GM12878 (cell line): ENCODE results near the gene NUP107. TPM values are rescaled to one million over a fixed set of nuclear protein-coding genes. Genes with fewer than 3 reads are reported as not detected.

ENCODE experiments used
- ATAC-seq: fragments of 200-7000 bp; cut with Tn5 transposase; 3 replicates; pipeline ENCODE4 v1.9.1; 2020; ENCODE audit warnings: mild to moderate bottlenecking, moderate library complexity
- BruUV-seq: library from RNA; stranded (reverse); fragments of 400-500 nt; replicated peaks from 2 replicates; lab custom pipeline; 2021; lab: Mats Ljungman, UMichigan
- CTCF ChIA-PET: fragments of 300-600 bp; sonication (Branson Sonifier 250); formaldehyde crosslinking; extraction: SDS; loops from one replicate; lab custom pipeline; 2021; ENCODE audit warnings: inconsistent platforms; lab: Yijun Ruan, JAX
- POLR2A ChIA-PET: fragments of 350-600 bp; formaldehyde crosslinking; extraction: SDS; loops from one replicate; lab custom pipeline; 2021; ENCODE audit warnings: inconsistent platforms; lab: Charles Lee
- RAD21 ChIA-PET: fragments of 300-600 bp; sonication (Branson Sonifier 250); formaldehyde crosslinking; loops from one replicate; lab custom pipeline; 2023; ENCODE audit warnings: antibody characterized with exemption; ENCODE audit not compliant: unreplicated experiment; lab: Charles Lee
- SMC1A ChIA-PET: fragments of 300-600 bp; sonication (Branson Sonifier 250); formaldehyde crosslinking; loops from one replicate; lab custom pipeline; 2023; ENCODE audit not compliant: unreplicated experiment, uncharacterized antibody; lab: Charles Lee
- DNase-seq: peaks from one replicate; pipeline ENCODE4 v3.0.0-alpha.2; 2011; ENCODE audit warnings: low read depth, low spot score
- FAIRE-seq: peaks from 3 replicates; lab custom pipeline; 2011; peaks lifted over from hg19 to GRCh38; lab: Jason Lieb, UNC
- H2AFZ ChIP-seq: 2 replicates; pipeline ENCODE4 v1.6.0; 2011; ENCODE audit warnings: low read depth, low read length, control low read depth; ENCODE audit not compliant: control insufficient read depth
- H3K27ac ChIP-seq: 2 replicates; pipeline ENCODE4 v1.5.1; 2011; ENCODE audit warnings: control low read depth; ENCODE audit not compliant: control insufficient read depth, insufficient read depth
- H3K27me3 ChIP-seq, 2 experiments: replicated peaks in 1 of 2; 2 replicates each; pipeline versions ENCODE4 v1.6.0 to v1.6.1; 2011; ENCODE audit warnings: low read length in 1 of 2; ENCODE audit not compliant: control insufficient read depth in 2 of 2, insufficient read depth in 2 of 2
- H3K36me3 ChIP-seq, 2 experiments: 2 replicates each; pipeline ENCODE4 v1.5.1; 2011; ENCODE audit warnings: low read length in 1 of 2; ENCODE audit not compliant: control insufficient read depth in 2 of 2, insufficient read depth in 2 of 2
- H3K4me1 ChIP-seq: 2 replicates; pipeline ENCODE4 v1.6.1; 2011; ENCODE audit warnings: mild to moderate bottlenecking, low read length, moderate library complexity, mixed read lengths; ENCODE audit not compliant: control insufficient read depth, insufficient read depth
- H3K4me2 ChIP-seq: 2 replicates; pipeline ENCODE4 v1.6.0; 2011; ENCODE audit warnings: control low read depth; ENCODE audit not compliant: control insufficient read depth, insufficient read depth
- H3K4me3 ChIP-seq: fragments of 200-600 bp; sonication (generic); 2 replicates; pipeline ENCODE4 v1.5.1; 2016
- H3K79me2 ChIP-seq: 2 replicates; pipeline ENCODE4 v1.6.0; 2011; ENCODE audit warnings: low read length; ENCODE audit not compliant: control insufficient read depth, insufficient read depth
- H3K9ac ChIP-seq: 2 replicates; pipeline ENCODE4 v1.8.0; 2011; ENCODE audit warnings: low read length, control low read depth, mixed read lengths; ENCODE audit not compliant: control insufficient read depth, insufficient read depth
- H3K9me3 ChIP-seq: replicated peaks from 3 replicates; pipeline ENCODE4 v1.5.1; 2011; ENCODE audit warnings: mild to moderate bottlenecking, low read length; ENCODE audit not compliant: control insufficient read depth, insufficient read depth
- H4K20me1 ChIP-seq: 2 replicates; pipeline ENCODE4 v1.6.0; 2011; ENCODE audit not compliant: control insufficient read depth, insufficient read depth
- CBX3 ChIP-seq: fragments of 200-600 bp; sonication (generic); IDR thresholded peaks from 2 replicates; pipeline ENCODE4 v1.6.1; 2016; ENCODE audit warnings: low read depth, borderline replicate concordance
- CEBPB ChIP-seq, 2 experiments: fragments of 150-350 bp in 1 of 2; IDR thresholded peaks; 2 replicates each; pipeline ENCODE4 v1.6.1; 2012 to 2014; ENCODE audit warnings: low read depth in 2 of 2, low read length in 2 of 2, borderline replicate concordance in 1 of 2, inconsistent platforms in 1 of 2
- EP300 ChIP-seq, 2 experiments: fragments of 150-350 bp in 1 of 2; IDR thresholded peaks; 2 replicates each; pipeline ENCODE4 v1.6.1; 2011 to 2012; ENCODE audit warnings: low read depth in 2 of 2, low read length in 2 of 2, borderline replicate concordance in 1 of 2, improper control_type of control experiment in 1 of 2, inconsistent platforms in 1 of 2; ENCODE audit not compliant: control insufficient read depth in 1 of 2
- JUND ChIP-seq: IDR thresholded peaks from 2 replicates; pipeline ENCODE4 v1.6.1; 2012; ENCODE audit warnings: low read depth, mild to moderate bottlenecking, low read length, improper control_type of control experiment, moderate library complexity
- NFYA ChIP-seq: IDR thresholded peaks from 2 replicates; pipeline ENCODE4 v1.6.1; 2011; ENCODE audit warnings: low read depth, mild to moderate bottlenecking, low read length, improper control_type of control experiment, borderline replicate concordance
- PBX3 ChIP-seq: IDR thresholded peaks from 2 replicates; pipeline ENCODE4 v1.6.1; 2011; ENCODE audit warnings: mild to moderate bottlenecking, low read depth, low read length, moderate library complexity; ENCODE audit not compliant: insufficient replicate concordance
- SIN3A ChIP-seq: IDR thresholded peaks from 2 replicates; pipeline ENCODE4 v1.6.1; 2012; ENCODE audit warnings: low read depth, low read length, improper control_type of control experiment
- SRF ChIP-seq, 2 experiments: IDR thresholded peaks; 2 replicates each; pipeline ENCODE4 v1.6.1; 2011; ENCODE audit warnings: low read depth in 2 of 2, low read length in 2 of 2, mild to moderate bottlenecking in 1 of 2, moderate library complexity in 1 of 2
- YBX1 ChIP-seq: fragments of 450-650 bp; IDR thresholded peaks from 2 replicates; pipeline ENCODE4 v1.6.1; 2016; ENCODE audit warnings: antibody characterized with exemption
- ZBTB4 ChIP-seq: fragments of 450-650 bp; formaldehyde crosslinking; IDR thresholded peaks from 2 replicates; pipeline ENCODE4 v1.4.0; 2022; ENCODE audit warnings: mild to moderate bottlenecking, moderate library complexity
- ZNF217 ChIP-seq: fragments of 450-650 bp; IDR thresholded peaks from 2 replicates; pipeline ENCODE4 v1.6.1; 2017; ENCODE audit warnings: antibody characterized with exemption, mild to moderate bottlenecking
- WGBS: methylation state at CpG from one replicate; pipeline ENCODE4 v1.1.6; 2016; ENCODE audit warnings: low lambda C conversion rate; ENCODE audit not compliant: insufficient replicate concordance, insufficient coverage; ENCODE audit errors: missing lambda C conversion rate; 5-methylcytosine and 5-hydroxymethylcytosine counted together
- in situ Hi-C: fragments of 300-500 bp; cut with MboI; formaldehyde crosslinking; loops from 9 replicates; pipeline ENCODE4 v1.14.3; 2018; ENCODE audit warnings: mixed read lengths
- intact Hi-C: fragments of 100-400 bp; cut with micrococcal nuclease; formaldehyde crosslinking; loops from one replicate; pipeline ENCODE4 v1.14.2; 2022; ENCODE audit not compliant: unreplicated experiment
- polyA plus RNA-seq, 11 experiments: library from polyadenylated mRNA; depleted of rRNA in 4 of 11; unstranded in 6 of 11; stranded (reverse) in 5 of 11; fragments of >200 nt; fragmentation: Nextera tagmentation in 4 of 11; fragmentation: Illumina TruSeq in 1 of 11; extraction: Ambion mirVana in 4 of 11; extraction: Trizol in 1 of 11; gene quantifications; 1 replicate in 1 of 11; 2 replicates in 10 of 11; pipeline versions ENCODE4 v1.2.1 to v1.2.3, GENCODE V29; 2011 to 2016; ENCODE audit warnings: inconsistent platforms in 2 of 11, missing spikeins in 2 of 11, low read depth in 1 of 11
- total RNA-seq, 4 experiments: library from RNA; depleted of rRNA in 3 of 4; stranded (reverse); fragments of >200 nt in 3 of 4; fragmentation: Illumina TruSeq in 1 of 4; extraction: Trizol in 1 of 4; gene quantifications; 2 replicates each; pipeline versions ENCODE4 v1.2.1 to v1.2.3, GENCODE V29; 2013 to 2021

NUP107 gene
- total and polyA plus RNA-seq, 10 of the 15 experiments (the other 5 are each of a cell fraction or from before 2014, with no cell fraction given), result 73.4 to 132 (median 92.4) TPM

- Histone ChIP-seq H3K9me3 (no peaks in the 10 kb centered on the region), H3K9ac (no peak overlapping the region), H3K79me2 (no peaks in the 10 kb centered on the region), H3K4me1 (no peaks in the 10 kb centered on the region), H2AFZ (no peak overlapping the region), H3K4me2 (no peak overlapping the region), H3K27me3 (no peaks in the 10 kb centered on the region), H3K27ac (no peak overlapping the region), H4K20me1 (no peaks in the 10 kb centered on the region), H3K36me3 (no peaks in the 10 kb centered on the region), H3K4me3 (no peak overlapping the region)
- in situ Hi-C loops (no loop called here), intact Hi-C loops (no loop called here)
- FAIRE-seq (no peak), DNase-seq (no peak), ATAC-seq (no peak)
- ChIA-PET SMC1A (interaction anchor here (0.7 kb wide), 1 partner anchor 12 kb away, joined by 3 read pairs; no protein-coding TSS in a partner anchor), CTCF (interaction anchor here (1.2 to 1.4 kb wide), 2 partner anchors 9 to 26 kb away, joined by 3 to 4 read pairs; no protein-coding TSS in a partner anchor), RAD21 (no interaction called here), POLR2A (interaction anchor here (0.5 to 1.1 kb wide), 2 partner anchors 9 to 137 kb away, joined by 3 read pairs; no protein-coding TSS in a partner anchor)
- no TSS peak for BruUV-seq
- TF ChIP-seq ZBTB4 (no peak), YBX1 (no peak), ZNF217 (no peak), SRF (IDR thresholded peaks at IDR 0.05; ENCODE audit: low read depth in 2 of 2, low read length in 2 of 2) (no peak), NFYA (no peak), SIN3A (no peak), PBX3 (no peak), CEBPB (IDR thresholded peaks at IDR 0.05; ENCODE audit: borderline replicate concordance in 1 of 2, low read depth in 2 of 2, low read length in 2 of 2) (no peak), EP300 (IDR thresholded peaks at IDR 0.05; ENCODE audit: borderline replicate concordance in 1 of 2, control insufficient read depth in 1 of 2, low read depth in 2 of 2, low read length in 2 of 2) (no peak), JUND (no peak), CBX3 (no peak)
- WGBS, result 88% methylated on average over 6 of the region's 6 CpGs
Observed at GRCh38 chr12:68781728-68782127, 95.0 kb downstream of the NUP107 start.
